NCI-H1417 treated with DMSO at 0.1 percent for 48 hours (cell line): ENCODE data around the gene PARP14.
"Not testable (repeated sequence)": the region's sequence is repeated elsewhere in the genome, so short reads cannot be mapped to it uniquely, and the experiment has no call there.

Experiments used
- DNase-seq: peaks from one replicate; lab custom pipeline; 2025; lab: John Stamatoyannopoulos, UW

Gene PARP14

DNA sequence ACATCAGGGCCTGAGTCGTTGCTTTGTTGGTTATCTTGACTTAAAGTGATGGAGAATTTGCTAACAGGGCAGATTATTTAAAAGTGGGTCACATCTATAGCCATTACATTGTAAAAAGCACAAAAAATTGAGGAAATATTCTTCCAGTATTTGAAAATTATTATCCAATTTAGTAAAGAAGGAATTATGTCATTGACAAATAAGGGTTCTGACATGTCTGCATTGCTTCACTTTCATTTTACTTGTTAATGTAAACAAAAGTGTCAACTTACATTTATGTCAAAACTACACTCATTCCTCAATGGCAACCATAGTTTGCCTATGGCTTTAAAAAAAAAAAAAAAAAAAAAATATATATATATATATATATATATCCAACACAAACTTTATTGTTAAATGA, 3.4 kb upstream of the PARP14 start:
- DNase-seq = no peak

DNA sequence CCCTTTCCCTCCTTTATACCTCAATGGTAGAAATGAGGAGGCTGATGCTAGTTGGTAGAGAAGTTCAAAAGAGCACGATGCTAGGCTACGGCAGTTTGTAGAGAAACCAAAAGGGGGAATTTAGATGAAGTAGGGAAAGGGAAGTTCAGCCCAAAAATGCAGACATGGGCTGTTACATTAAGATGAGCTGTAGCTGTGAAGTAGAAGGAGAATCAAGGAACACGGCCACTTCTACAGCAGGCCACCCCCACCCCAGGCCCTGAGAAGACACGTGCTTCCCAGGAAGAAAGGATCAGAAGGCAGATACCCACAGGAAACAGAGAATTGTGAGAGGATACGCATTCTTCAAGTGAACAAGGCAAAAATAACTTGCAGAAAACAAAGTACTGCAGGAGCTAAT, 2.1 kb upstream of the PARP14 start:
- DNase-seq = no peak

DNA sequence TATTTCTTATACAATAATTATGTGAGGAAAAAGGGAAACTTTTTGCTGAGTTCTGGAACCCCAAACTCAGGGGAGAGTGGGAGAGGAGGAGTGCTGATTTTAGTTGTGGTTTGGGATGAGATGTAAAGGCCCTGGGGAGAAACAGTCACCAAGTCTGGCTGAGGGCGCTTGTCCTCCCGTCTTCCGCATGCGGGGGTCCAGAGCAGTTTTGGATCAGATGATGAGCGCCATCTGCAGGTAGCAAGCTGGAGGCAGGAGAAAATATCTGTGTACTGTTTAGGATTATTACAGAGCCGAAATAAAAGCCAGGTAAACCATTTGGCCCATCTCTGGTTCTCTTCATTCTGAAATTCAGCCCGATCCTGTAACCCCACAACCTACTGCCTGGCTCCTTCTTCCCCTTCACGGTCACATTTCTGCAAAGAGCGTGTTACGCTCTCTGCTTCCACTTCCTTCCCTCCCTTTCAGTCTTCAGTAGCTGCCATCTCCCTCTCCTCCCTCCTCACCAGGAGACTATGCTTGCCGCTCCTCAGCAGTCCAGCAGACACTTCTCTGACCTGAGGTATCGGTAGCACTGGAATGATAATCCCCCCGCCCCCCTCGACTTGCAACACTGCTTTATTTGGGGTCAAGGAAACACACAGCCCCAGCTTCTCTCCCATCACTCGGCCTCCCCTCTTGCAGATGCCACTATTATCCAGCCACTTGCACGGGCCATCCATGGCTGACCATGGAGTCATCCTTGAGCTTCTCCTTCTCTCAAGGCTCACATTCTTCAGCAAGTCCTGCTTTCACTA, 1.4 kb upstream of the PARP14 start:
- DNase-seq = peak; percentile 66

DNA sequence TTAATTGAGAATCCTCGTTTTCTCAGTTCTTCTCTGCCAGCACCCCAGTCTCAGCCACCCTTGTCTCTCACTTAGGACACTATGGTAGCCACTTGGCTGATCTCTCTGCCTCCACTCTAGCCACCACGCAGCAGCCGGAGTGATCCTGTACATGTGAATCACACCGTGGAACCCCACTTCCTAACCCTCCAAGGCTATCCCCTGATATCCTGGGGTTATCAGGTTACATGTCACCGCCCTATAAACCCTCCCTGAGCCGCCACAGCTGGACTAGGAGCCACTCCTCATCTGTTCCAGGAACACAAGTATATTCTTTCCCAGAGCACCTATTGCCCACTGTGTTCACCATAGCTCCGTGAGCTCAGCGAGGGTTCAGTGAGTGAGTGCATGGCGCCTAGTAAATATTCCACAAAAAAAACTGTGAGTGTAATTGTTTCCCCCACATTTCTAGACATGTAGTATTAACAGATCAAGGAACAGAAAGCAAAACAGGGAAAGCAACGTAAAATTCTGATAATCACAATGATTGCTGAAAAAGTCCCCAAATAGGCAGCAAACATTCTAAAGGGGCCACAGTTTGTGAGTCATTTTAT, 661 bp upstream of the PARP14 start:
- no peak for DNase-seq

DNA sequence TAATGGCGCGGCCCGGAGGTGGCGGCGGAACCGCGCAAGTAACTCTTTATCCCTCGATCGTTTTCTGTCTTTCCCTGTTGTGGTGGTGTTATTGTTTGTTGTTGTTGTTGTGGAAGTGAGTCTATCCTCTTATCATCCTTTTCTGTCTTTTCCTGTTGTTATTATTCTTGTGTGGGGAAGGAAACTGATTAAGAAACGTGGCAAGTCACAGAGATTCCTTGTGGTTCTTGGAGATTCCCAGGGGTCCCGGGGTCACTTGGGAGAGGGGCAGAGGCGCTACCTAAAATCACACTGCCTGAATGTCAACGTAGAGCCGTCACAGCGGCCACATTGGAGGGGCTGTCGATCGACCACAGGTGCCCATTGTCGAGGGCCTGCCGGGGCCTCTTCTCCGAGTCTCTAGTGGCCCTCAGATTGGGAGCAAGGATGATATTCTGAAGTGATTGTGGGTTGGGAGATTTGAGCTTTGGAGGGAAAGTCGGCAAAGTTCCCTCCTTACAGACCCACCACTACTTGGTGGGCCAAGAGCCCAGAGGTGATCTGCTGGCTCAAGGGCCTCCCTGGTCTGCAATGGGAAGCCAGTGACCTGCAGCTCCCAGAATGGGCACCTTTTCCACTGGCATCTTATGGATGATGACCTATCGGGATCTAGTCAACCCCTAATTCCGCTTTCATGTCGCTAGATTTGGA, 790 bp downstream of the PARP14 start:
- DNase-seq = no peak

DNA sequence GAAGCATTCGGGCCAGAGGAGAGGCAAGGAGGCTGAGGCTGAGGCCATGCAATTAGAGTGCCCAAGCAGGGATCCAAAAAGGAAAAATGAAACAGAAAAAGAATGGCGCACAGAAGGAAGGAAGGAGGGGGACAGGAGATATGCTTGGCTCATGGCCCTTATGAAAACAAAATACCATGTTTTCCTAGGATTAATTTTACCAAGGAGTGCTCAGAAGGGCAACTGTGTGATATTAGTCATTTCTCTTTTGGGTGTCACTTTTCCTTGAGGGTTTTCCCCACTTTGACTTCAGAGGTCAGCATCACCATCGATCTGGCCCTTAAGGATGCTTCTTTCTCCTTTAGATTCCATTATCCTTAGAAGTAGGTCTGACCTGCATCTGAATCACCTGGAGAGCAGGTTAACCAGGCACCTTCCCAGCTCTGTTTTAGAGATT, 1.4 kb downstream of the PARP14 start:
- no peak for DNase-seq

DNA sequence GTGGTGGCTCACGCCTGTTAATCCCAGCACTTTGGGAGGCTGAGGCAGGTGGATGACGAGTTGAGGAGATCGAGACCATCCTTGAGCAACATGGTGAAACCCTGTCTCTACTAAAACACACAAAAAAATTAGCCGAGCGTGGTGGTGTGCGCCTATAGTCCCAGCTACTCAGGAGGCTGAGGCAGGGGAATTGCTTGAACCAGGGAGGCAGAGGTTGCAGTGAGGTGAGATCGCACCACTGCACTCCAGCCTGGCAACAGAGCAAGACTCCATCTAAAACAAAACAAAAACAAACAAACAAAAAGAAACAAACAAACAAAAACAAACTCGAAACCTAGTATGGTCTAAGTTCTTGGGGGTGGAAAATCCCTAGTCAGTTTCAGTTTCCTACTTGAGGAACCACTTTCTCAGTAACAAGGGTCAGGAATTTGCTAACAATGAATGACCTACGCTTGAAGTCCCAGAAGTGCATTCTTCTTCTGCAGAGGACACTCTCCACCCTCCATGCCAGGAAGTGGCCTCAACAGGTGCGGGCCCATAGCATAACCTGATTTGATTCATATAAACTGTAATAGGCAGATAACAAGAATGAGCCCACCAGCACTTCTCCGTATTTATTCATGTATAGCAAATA, 2.3 kb downstream of the PARP14 start:
- DNase-seq = not testable (repeated sequence)

DNA sequence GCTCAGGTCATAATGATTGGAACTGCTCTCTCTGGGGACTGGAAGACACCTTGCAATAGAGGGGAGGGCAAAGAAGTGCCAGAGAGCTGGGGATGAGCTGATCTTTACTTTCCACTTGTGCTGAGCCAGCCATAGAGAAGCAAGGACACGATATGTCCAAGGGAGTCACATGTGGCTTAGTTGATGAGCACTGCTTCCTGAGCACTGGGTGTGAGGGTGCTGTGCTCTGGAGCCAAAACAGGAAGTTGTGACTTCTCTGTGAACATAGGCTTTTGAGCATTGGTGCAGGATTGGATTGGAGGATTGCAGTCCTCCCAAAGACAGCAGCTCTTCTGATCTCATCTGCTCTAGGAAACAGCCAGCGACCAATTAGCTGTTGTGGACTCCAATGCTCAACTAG, 6.7 kb downstream of the PARP14 start:
- no peak for DNase-seq

DNA sequence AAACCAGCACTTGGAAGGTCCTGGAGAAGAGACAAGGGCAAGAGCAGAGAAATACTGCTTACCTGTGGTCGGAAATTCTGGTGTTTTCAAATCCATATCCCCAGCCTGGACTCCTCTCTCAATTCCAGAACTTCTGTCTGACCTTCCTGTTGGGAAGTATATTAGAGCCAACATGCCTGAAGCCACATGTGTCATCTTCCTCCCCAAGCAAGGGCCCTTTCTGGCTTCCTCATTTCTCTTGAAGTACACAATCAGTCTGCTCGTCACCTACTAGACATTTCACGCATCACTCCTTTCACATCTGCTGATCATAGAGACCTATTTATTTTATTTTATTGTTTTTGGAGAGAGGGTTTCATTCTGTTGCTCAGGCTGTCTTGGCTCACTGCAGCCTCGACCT, 8.4 kb downstream of the PARP14 start:
- no peak for DNase-seq

DNA sequence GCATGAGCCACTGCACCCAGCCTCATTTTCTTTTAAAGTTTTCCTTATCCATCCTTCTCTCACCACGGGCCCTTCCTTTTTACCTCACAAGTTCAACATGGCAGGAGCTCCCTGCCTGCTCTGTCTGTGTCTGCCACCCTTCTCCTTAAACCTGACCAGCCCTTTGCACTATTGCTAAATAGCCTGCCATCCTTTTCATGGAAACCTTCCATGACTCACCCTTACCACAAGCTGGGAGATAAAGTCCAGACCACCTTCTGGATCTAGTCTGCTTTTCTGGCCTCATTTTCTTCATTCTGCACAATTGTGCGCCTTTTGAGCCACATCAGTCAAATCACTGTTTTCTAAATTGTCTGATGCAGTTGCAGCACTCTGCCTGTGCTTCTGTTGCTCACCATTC, 8.9 kb downstream of the PARP14 start:
- DNase-seq = no peak

DNA sequence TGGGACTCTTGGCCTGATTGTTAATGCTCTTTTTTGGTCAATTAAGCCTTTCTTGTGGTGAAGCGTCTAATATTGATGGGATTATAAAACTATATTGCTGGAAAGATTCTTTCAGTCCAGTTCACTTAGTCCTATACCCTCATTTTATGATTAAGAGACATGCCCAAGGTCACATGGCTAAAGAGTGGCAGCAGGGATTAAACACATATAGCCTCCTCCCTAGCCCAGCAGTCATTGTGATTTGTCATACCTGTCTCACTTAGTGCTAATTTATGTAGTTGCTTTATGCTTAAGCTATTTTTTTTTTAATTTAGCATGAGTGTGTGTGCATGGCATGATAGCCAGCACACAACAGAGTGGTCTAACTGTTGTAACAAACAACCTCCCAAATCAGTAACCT, 9.5 kb downstream of the PARP14 start:
- no peak for DNase-seq

DNA sequence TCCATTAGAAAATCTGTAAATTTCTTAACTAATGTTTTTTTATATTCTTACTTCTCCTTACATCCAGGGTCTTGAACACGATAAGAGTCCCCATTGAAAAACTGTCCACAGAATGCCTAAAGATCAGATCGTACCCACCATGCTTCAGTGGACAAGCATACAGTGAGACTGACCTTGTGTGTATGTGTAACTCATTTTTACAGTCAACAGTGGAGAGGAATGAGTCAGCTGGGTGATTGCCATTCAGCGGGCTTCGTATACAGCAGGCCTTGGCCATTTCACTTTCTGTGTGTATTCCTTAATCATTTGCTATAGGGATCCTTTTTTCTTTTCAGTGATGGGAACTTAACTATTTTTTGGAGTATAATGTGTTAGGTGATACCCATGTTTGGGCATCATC, 10.6 kb downstream of the PARP14 start:
- DNase-seq = no peak

DNA sequence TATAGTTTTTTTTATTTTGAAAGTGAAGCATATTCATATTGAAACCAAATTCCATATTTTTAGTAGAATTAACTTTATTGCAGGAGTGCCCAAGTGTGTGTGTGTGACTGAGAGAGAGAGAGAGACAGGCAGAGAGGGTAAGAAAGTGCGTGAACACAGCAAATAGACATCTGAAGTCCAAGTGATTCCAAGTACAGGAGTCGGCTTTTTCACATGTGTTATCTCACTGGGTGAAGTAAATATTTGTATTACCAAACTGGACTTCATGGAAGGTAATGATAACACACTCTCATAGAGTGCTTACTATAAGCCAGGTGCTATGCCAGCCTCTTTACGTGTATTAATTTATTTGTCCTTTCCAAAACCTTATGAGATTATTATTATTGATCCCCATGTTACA, 12.0 kb downstream of the PARP14 start:
- DNase-seq = no peak

DNA sequence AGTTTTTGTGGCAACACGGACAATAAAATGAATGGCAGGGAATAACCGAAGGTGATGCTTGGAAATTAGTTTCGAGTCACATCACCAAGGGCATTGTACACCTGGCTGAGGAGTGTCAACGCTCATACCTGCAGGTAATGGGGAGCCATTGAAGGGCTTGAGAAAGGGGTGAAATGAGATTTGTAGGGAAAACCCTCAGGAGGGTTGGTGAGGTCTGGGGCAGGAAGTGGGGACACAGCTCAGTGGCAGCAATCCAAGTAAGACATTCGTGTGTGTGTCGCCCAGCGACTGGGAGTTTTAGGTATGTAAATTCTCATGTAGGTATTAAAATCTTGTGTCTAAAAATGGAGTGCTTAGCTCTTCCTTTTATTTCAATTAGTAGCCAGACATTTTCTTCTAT, 14.3 kb downstream of the PARP14 start:
- DNase-seq = no peak

DNA sequence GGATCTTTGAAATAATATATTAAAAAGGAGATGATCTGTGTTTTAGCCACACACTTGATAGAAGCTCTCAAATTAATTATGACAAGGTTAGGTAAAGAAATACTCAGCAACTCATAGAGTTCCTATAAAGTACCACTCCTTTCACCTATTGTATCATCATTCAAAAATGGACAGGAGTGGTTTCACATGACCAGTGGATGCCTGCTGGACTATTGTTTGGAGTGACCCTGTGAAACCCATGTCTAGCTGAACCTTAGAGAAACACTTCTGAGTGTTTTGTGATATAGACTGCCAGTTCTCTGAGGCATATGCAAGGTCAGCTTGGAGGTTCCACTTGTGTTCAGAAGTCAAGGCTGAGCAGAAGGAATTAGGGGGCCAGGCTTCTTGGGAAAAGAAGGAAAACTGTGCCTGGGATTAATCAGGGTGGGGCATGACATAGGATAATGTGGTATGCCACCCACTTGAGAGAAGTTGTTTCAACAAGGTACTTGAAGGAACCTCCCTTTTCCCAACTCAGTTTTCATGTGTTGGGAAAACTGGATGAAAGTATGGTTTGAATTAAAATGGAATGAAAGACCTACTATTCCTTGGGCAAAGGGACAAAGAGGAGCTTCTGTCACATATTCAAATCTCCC, 15.4 kb downstream of the PARP14 start:
- no peak for DNase-seq

DNA sequence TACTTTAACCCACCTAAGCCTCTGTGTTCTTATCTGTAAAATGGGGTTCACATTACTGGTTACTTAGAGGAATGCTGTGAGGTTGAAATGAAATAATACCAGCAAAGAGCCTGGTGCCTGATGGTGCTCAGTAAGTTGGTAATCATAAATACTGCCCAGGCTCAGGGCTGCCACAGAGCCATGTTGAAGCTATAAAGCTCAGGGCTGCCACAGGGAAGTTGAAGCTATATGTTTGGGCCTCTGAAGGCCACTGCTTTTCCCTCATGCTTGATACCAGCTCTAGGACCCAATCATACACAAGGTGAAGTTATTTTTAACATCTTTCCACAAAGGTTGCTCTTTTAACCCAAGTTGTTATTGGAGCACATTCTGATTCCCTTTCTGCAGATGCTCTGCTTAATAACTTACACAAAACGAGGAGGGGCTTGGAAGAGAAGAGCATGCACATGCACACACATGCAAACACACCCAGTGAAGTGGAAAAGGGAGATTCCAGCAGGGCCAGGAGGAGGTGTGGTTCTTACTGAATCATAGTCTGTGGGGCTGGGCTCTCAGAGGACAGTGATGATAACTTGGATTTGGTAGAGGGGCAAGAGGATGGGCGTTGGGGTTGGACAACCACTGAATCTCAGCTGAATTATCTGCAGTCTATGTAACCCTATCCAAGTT, 17.4 kb downstream of the PARP14 start:
- DNase-seq = no peak

DNA sequence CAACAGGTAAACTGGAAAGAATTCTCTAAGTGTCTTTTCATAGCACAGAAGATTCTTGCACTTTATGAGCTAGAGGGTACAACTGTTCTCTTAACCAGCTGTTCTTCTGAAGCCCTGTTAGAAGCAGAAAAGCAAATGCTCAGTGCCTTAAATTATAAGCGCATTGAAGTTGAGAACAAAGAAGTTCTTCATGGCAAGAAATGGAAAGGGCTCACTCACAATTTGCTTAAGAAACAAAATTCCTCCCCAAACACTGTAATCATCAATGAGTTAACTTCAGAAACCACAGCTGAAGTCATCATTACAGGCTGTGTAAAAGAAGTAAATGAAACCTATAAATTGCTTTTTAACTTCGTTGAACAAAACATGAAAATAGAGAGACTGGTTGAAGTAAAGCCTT, 19.6 kb downstream of the PARP14 start:
- no peak for DNase-seq

DNA sequence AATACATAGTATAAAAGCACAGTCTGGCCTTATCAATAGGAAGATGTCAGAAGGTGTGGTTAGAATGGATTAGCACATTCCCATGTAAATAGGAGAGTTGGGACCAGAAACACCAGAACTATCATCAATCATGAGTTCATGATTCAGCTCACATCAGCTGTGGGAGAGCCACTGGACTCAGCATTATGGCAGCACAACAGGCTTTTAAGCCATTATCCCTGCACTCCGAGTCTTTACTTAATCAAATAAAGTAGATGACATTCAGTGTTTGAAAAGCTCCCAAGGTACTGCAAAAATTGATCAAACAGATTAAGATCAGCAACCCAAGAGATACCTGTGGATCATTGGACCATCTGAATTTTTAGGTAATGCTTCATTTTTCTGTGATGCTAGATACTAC, 24.7 kb downstream of the PARP14 start:
- DNase-seq = no peak

DNA sequence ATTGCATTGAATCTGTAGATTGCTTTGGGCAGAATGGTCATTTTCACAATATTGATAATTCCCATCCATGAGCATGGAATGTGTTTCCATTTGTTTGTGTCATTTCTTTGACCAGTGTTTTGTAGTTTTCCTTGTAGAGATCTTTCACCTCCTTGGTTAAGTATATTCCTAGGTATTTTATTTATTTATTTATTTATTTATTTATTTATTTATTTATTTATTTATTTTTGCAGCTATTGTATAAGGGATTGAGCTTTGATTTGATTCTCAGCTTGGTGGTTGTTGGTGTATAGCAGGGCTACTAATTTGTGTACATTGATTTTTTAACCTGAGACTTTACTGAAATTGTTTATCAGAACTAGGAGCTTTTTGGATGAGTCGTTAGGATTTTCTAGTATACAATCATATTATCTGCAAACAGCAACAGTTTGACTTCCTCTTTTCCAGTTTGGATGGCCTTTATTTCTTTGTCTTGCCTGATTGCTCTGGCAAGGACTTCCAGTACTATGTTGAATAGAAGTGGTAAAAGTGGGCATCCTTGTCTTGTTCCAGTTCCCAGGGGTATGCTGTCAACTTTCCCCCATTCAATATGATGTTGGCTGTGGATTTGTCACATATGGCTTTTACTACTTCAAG, 30.1 kb downstream of the PARP14 start:
- not testable (repeated sequence) for DNase-seq

DNA sequence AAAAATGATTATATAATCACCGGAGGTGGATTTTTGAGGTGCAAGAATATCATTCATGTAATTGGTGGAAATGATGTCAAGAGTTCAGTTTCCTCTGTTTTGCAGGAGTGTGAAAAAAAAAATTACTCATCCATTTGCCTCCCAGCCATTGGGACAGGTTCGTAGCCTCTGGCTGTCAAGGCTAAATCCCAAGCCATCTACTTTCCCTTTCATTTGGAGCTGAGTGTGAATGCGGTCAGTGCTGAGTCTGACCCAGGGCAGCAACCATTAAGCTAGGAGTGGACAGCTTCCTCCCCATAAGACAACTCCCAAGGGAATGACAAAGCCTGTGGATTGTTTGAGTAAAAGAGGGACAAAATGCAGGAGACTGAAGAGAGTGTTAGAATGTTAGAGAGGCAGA, 33.6 kb downstream of the PARP14 start:
- no peak for DNase-seq

DNA sequence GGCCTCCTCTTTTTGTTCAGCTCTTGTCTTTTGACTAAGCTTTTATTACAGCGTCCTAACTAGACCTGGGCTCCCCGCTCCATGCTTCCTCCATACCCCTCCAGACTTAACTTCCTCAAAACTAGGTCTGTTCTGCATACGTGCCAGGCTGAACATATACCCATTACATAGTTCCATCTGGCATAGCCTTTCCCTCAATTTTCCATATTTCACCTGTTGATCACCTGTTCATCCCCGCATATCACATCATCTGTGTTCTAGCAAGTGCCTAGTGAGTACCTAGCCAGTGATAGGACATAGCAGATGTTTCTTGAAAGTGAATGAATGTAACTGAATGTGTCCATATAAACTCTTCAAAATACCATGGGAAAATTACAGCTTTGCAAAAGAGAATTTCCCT, 36.0 kb downstream of the PARP14 start:
- DNase-seq = no peak
